MV-4-11 (cell line): ENCODE measurements around the gene N4BP2.
"Not testable (repeated sequence)": the region's sequence is repeated elsewhere in the genome, so short reads cannot be mapped to it uniquely, and the experiment has no call there.

Experiments
- DNase-seq: peaks from one replicate; lab custom pipeline; 2025; lab: John Stamatoyannopoulos, UW

N4BP2 gene

DNA sequence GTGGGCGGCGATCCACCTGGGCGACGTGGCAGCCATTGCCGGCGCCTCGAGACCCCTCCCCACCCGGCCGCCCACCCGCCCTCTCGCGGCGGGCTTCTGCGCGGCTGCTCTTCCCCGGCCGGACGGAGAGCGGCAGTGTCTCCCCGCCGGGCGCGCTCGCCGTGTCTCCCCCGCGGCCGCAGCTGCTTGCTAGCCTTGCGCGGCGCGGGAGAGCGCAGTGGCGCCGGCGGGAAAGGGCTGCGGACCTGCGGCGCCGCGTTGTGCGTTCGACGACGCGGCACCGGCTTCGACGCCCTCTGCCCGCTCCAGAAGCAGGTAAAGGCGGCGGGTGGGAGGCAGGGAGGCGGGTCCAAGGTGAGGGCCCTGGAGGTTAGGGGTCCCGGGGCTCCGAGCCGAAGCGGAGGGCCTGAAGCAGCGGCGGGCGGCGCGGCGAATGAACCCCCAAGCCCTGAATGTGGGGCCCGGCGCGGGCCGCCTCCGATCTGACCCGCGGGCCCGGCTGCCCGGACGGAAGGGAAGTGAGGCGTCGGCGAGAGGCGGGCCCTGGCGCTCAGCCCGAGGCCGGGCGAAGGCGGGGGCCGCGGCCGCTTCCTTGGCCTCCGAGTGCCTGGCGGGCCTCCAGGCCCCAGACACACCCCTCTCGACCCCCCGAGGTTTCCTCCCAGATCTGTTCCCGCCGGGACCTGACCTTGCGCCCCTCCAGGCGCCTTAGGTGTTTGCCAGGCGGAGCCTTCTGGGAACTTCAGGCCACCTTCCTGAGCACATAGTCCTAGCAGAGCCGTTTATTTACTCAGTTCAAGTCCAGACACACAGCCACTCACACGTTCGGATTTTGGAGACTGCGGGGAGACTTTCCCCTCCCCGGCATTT is at the start of gene N4BP2:
N4BP2 (plus strand) TSS at position 135 of the 870 bp plus-strand sequence. CDS start 40,491 bp downstream, outside the sequence.
- DNase-seq = peak; percentile 70

DNA sequence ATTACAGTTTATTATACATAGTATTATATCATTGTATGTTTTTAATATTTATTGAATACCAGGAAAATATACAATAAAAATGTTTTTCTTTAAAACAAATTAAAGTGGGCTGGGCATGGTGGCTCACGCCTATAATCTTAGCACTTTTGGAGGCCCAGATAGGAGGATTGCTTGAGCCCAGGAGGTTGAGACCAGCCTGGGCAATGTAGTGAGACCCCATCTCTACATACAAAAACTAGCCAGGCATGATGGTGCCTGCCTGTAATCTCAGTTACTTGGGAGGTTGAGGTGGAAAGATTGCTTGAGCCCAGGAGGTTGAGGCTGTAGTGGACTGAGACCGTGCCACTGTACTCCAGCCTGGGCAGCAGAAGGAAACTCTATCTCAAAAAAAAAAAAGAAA is 40.6 kb upstream of the N4BP2 start:
- DNase-seq = no peak

GRCh38 chr4:40020221-40020620 is 36.4 kb upstream of the N4BP2 start:
- no peak for DNase-seq

- not testable (repeated sequence) for DNase-seq
Observed at GRCh38 chr4:40021116-40021515, 35.5 kb upstream of the N4BP2 start.

GRCh38 chr4:40024049-40024448 is 32.6 kb upstream of the N4BP2 start:
- DNase-seq = not testable (repeated sequence)

- DNase-seq = no peak
Observed at GRCh38 chr4:40032785-40033184, 23.9 kb upstream of the N4BP2 start.

GRCh38 chr4:40033613-40034012 is 23.0 kb upstream of the N4BP2 start:
- DNase-seq = no peak

DNA sequence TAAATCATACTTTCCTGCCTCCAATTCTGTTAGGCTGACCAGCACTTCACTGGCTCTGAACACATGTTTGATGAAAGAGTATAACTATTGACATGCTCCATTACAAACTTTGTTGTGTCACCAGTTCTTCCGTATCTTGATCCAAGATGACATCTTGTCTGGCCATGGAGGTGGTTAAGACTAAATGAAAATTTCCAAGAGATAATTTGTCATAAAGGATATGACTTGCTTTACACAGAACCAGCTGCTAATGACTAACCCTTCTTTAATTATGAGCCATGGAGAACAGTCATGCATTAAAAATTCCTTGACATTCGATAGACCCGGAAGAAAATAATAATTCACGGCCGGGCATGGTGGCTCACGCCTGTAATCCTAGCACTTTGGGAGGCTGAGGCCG is 17.7 kb upstream of the N4BP2 start:
- DNase-seq = no peak

- DNase-seq = no peak
Observed at GRCh38 chr4:40040908-40041307, 15.7 kb upstream of the N4BP2 start.

DNA sequence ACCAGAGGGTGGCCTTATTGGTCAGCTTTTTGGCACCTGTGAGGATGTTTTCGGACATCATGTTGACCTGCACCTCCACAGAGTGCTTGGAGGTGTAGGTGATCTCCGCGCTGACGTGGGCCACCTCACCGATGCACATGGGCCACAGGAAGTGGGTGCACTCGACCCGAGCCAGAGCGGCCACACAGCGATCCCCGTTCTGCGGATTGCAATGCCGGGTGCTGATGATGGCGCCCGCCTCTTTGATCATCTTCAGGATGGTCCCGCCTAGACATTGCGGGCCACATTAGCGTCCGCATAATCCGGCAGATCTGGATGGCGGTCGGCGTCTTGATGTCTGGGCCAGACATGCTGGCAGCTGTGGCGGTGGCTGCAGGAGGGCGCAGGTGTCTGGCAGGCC is 12.9 kb upstream of the N4BP2 start:
- no peak for DNase-seq

DNA sequence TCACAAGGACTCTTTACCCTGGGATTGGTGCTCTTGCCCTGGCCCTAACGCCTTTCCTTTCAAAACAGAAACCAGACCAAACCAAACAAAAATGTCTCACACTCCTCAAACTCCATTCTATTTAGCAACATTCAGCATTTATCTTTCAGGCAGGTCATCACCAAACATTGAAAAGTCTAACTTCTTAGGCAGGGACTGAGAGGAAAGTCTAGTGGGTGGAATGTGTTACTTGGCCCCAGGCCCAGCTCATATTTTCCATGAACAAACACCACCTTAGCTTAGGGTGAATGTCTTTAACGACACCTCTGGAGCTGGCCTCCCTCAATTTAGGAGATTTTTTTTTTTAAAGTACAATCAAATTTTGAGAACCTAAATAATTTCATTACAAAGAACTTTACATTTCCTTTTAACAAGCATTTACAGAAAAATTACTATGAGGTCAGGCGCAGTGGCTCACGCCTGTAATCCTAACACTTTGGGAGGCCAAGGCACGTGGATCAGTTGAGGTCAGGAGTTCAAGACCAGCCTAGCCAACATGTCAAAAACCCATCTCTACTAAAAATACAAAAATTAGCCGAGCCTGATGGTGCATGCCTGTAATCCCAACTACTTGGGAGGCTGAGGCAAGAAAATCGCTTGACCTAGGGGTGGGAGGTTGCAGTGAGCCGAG is 10.2 kb upstream of the N4BP2 start:
- no peak for DNase-seq

- no peak for DNase-seq
Observed at GRCh38 chr4:40053161-40053560, 3.5 kb upstream of the N4BP2 start.

DNA sequence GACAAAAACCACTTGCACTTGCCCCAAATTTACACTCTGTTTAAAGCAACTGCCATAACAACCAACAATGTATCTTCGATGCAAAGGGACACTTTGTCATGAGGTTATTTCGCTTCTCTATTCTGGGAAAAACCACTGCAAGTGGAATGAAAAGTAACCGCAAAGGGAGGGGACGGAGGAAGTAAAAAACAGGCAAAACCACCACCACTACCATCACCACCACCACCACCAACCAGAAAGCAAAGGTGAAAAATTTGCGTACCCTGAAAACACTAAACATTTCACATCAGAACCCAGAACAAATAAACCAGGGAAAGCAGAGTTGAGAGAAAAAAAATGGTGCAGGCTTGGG is 1.2 kb upstream of the N4BP2 start:
- peak; percentile 97 for DNase-seq

GRCh38 chr4:40055863-40056715 is 561 bp upstream of the N4BP2 start:
- peak; percentile 88 for DNase-seq

- peak; percentile 94 for DNase-seq
Observed at GRCh38 chr4:40057586-40058091, 989 bp downstream of the N4BP2 start.

- DNase-seq = no peak
Observed at GRCh38 chr4:40058121-40058520, 1.5 kb downstream of the N4BP2 start.

DNA sequence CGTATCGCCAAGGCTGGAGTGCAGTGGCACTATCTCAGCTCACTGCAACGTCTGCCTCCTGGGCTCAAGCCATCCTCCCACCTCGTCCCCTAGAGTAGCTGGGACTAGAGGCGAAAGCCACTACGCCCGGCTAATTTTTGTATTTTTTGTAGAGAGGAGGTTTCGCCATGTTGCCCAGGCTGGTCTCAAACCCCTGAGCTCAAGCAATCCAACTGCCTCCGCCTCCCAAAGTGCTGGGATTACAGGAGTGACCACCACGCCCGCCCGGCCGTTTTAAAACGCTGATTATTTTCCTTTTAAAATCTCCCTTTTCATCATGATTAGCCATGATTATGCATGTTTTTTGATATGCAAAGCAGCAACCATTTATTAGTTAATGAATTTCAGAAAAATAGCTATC is 2.2 kb downstream of the N4BP2 start:
- DNase-seq = no peak

GRCh38 chr4:40059362-40059761 is 2.7 kb downstream of the N4BP2 start:
- DNase-seq = no peak

GRCh38 chr4:40065010-40065409 is 8.4 kb downstream of the N4BP2 start:
- DNase-seq = no peak

- DNase-seq = no peak
Observed at GRCh38 chr4:40066651-40067050, 10.0 kb downstream of the N4BP2 start.

DNA sequence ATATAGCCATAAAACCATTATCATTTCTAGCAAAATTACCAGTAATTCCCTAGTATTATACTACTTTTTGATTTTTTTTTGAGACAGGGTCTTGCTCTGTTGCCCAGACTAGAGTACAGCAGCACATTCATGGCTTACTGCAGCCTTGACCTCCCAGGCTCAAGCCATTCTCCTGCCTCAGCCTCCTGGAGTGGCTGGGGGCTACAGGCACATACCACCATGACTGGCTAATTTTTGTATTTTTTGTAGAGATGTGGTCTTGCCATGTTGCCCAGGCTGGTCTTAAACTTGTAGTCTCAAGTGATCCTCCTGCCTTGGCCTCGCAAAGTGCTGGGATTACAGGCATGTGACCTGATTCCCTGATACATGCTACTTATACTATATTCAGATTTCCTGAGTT is 13.7 kb downstream of the N4BP2 start:
- no peak for DNase-seq

DNA sequence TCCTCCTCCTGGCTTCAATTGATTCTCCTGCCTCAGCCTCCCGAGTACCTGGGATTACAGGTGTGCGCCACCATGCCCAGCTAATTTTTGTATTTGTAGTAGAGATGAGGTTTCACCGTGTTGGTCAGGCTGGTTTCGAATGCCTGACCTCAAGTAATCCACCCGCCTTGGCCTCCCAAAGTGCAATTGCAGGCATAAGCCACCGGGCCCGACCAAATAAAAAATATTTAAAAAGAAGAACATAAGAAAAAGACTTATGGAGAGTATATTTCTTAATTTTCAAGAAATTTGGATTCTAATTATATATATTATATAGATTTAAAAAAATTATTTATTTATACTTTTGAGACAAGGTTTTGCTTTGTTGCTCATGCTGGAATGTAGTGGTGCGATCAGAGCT is 29.8 kb downstream of the N4BP2 start:
- no peak for DNase-seq
